ENCODE measurements around the gene LINC01488.

LINC01488 gene

DNA sequence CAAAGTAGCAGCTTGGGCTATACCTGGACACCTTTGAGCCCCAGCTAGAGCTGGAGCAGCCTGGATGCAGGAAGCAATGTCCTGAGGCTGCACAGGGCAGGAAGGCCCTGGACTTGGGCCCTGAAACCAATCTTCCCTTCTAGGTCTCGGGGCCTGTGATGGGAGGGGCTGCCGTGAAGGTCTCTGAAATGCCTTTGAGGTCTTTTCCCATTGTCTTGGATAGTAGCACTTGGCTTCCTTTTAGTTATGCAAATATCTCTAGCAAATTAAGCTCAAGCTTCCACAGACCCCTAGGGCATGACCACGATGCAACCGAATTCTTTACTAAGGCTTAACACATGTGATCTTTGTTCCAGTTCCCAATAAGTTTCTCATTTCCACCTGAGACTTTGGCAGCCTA is 40.0 kb downstream of the LINC01488 start:
- peak; percentile 94 for DNase-seq (ENCODE audit: low read depth, low spot score)
- H3K9me3 ChIP-seq (ENCODE audit: insufficient read depth, low read length) = peaks cover 26% of the 10 kb centered on the region; the same call in 1 of the 2 replicates
- peaks cover 12% of the 10 kb centered on the region for H3K4me1 ChIP-seq (ENCODE audit: insufficient read depth, insufficient read length)
- no peak for TF ChIP-seq YY1 (IDR thresholded peaks at IDR 0.05; ENCODE audit: insufficient read depth, insufficient read length)
- no peak for TF ChIP-seq SUZ12 (IDR thresholded peaks at IDR 0.05; ENCODE audit: extremely low read depth, insufficient read depth, insufficient read length)
- no peak for TF ChIP-seq ZNF274 (IDR thresholded peaks at IDR 0.05; ENCODE audit: low read depth, low read length)
- no peak overlapping the region for H3K4me3 ChIP-seq (ENCODE audit: insufficient read length, low read depth)
- H3K36me3 ChIP-seq (ENCODE audit: insufficient read depth, insufficient read length, low read length) = no peaks in the 10 kb centered on the region
- H3K27me3 ChIP-seq (ENCODE audit: insufficient read depth, insufficient read length) = no peaks in the 10 kb centered on the region
- H3K9ac ChIP-seq (ENCODE audit: insufficient read length, low read depth) = peak overlapping the region; percentile 37

- no peak for TF ChIP-seq SUZ12 (IDR thresholded peaks at IDR 0.05; ENCODE audit: extremely low read depth, insufficient read depth, insufficient read length)
- no peak for TF ChIP-seq YY1 (IDR thresholded peaks at IDR 0.05; ENCODE audit: insufficient read depth, insufficient read length)
- no peak for TF ChIP-seq ZNF274 (IDR thresholded peaks at IDR 0.05; ENCODE audit: low read depth, low read length)
- no peaks in the 10 kb centered on the region for H3K36me3 ChIP-seq (ENCODE audit: insufficient read depth, insufficient read length, low read length)
These were observed 42.0 kb downstream of the LINC01488 start for GRCh38 chr11:69523453-69523852.

GRCh38 chr11:69524291-69524882 is 42.9 kb downstream of the LINC01488 start:
- TF ChIP-seq ZNF274 (IDR thresholded peaks at IDR 0.05; ENCODE audit: low read depth, low read length) (no peak), SUZ12 (IDR thresholded peaks at IDR 0.05; ENCODE audit: extremely low read depth, insufficient read depth, insufficient read length) (no peak), YY1 (IDR thresholded peaks at IDR 0.05; ENCODE audit: insufficient read depth, insufficient read length) (no peak)
- no peaks in the 10 kb centered on the region for H3K27me3 ChIP-seq (ENCODE audit: insufficient read depth, insufficient read length)
- H3K9me3 ChIP-seq (ENCODE audit: insufficient read depth, low read length) = peaks cover 2% of the 10 kb centered on the region; the same call in 1 of the 2 replicates
- no peak overlapping the region for H3K9ac ChIP-seq (ENCODE audit: insufficient read length, low read depth)
- peaks cover 12% of the 10 kb centered on the region for H3K4me1 ChIP-seq (ENCODE audit: insufficient read depth, insufficient read length)
- H3K36me3 ChIP-seq (ENCODE audit: insufficient read depth, insufficient read length, low read length) = no peaks in the 10 kb centered on the region
- no peak overlapping the region for H3K4me3 ChIP-seq (ENCODE audit: insufficient read length, low read depth)
- DNase-seq (ENCODE audit: low read depth, low spot score) = no peak

More at GRCh38 chr11:69523453-69523852, 42.0 kb downstream of the LINC01488 start:
- Histone ChIP-seq H3K9me3 (ENCODE audit: insufficient read depth, low read length) (peaks cover 11% of the 10 kb centered on the region; the same call in 1 of the 2 replicates), H3K4me1 (ENCODE audit: insufficient read depth, insufficient read length) (peaks cover 12% of the 10 kb centered on the region), H3K4me3 (ENCODE audit: insufficient read length, low read depth) (no peak overlapping the region), H3K27me3 (ENCODE audit: insufficient read depth, insufficient read length) (no peaks in the 10 kb centered on the region), H3K9ac (ENCODE audit: insufficient read length, low read depth) (no peak overlapping the region)
- DNase-seq (ENCODE audit: low read depth, low spot score) = no peak

GRCh38 chr11:69524991-69525411 is 43.5 kb downstream of the LINC01488 start:
- H3K9ac ChIP-seq (ENCODE audit: insufficient read length, low read depth) = no peak overlapping the region
- H3K4me1 ChIP-seq (ENCODE audit: insufficient read depth, insufficient read length) = peaks cover 15% of the 10 kb centered on the region
- no peaks in the 10 kb centered on the region for H3K9me3 ChIP-seq (ENCODE audit: insufficient read depth, low read length)
- no peaks in the 10 kb centered on the region for H3K36me3 ChIP-seq (ENCODE audit: insufficient read depth, insufficient read length, low read length)
- no peaks in the 10 kb centered on the region for H3K27me3 ChIP-seq (ENCODE audit: insufficient read depth, insufficient read length)
- no peak for DNase-seq (ENCODE audit: low read depth, low spot score)
- H3K4me3 ChIP-seq (ENCODE audit: insufficient read length, low read depth) = no peak overlapping the region
- TF ChIP-seq YY1 (IDR thresholded peaks at IDR 0.05; ENCODE audit: insufficient read depth, insufficient read length) = no peak
- TF ChIP-seq SUZ12 (IDR thresholded peaks at IDR 0.05; ENCODE audit: extremely low read depth, insufficient read depth, insufficient read length) = no peak
- TF ChIP-seq ZNF274 (IDR thresholded peaks at IDR 0.05; ENCODE audit: low read depth, low read length) = no peak

- no peak overlapping the region for H3K4me3 ChIP-seq (ENCODE audit: insufficient read length, low read depth)
- no peak overlapping the region for H3K9ac ChIP-seq (ENCODE audit: insufficient read length, low read depth)
- H3K4me1 ChIP-seq (ENCODE audit: insufficient read depth, insufficient read length) = peaks cover 15% of the 10 kb centered on the region
- no peaks in the 10 kb centered on the region for H3K9me3 ChIP-seq (ENCODE audit: insufficient read depth, low read length)
- no peak for TF ChIP-seq SUZ12 (IDR thresholded peaks at IDR 0.05; ENCODE audit: extremely low read depth, insufficient read depth, insufficient read length)
- TF ChIP-seq ZNF274 (IDR thresholded peaks at IDR 0.05; ENCODE audit: low read depth, low read length) = no peak
- no peak for TF ChIP-seq YY1 (IDR thresholded peaks at IDR 0.05; ENCODE audit: insufficient read depth, insufficient read length)
- H3K27me3 ChIP-seq (ENCODE audit: insufficient read depth, insufficient read length) = no peaks in the 10 kb centered on the region
- no peak for DNase-seq (ENCODE audit: low read depth, low spot score)
- no peaks in the 10 kb centered on the region for H3K36me3 ChIP-seq (ENCODE audit: insufficient read depth, insufficient read length, low read length)
These were observed 44.3 kb downstream of the LINC01488 start for GRCh38 chr11:69525516-69526452.

DNA sequence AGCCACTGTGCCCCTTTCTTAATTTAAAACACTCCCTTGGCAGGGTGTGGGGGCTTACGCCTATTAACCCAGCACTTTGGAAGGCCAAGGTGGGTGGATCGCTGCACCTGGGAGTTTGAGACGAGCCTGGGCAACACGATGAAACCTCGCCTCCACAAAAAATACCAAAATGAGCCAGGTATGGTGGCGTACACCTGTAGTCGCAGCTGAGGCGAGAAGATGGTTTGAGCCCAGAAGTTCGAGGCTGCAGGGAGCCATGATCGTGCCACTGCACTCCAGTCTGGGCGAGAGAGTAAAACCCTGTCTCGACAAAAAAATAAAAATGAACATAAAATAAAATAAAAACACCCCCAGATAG is 45.0 kb downstream of the LINC01488 start:
- no peak for DNase-seq (ENCODE audit: low read depth, low spot score)
- Histone ChIP-seq H3K4me1 (ENCODE audit: insufficient read depth, insufficient read length) (peaks cover 15% of the 10 kb centered on the region), H3K9ac (ENCODE audit: insufficient read length, low read depth) (no peak overlapping the region), H3K36me3 (ENCODE audit: insufficient read depth, insufficient read length, low read length) (no peaks in the 10 kb centered on the region), H3K4me3 (ENCODE audit: insufficient read length, low read depth) (no peak overlapping the region), H3K9me3 (ENCODE audit: insufficient read depth, low read length) (no peaks in the 10 kb centered on the region), H3K27me3 (ENCODE audit: insufficient read depth, insufficient read length) (no peaks in the 10 kb centered on the region)
- TF ChIP-seq YY1 (IDR thresholded peaks at IDR 0.05; ENCODE audit: insufficient read depth, insufficient read length) = no peak
- TF ChIP-seq SUZ12 (IDR thresholded peaks at IDR 0.05; ENCODE audit: extremely low read depth, insufficient read depth, insufficient read length) = no peak
- no peak for TF ChIP-seq ZNF274 (IDR thresholded peaks at IDR 0.05; ENCODE audit: low read depth, low read length)

GRCh38 chr11:69529001-69529400 is 47.5 kb downstream of the LINC01488 start:
- H3K36me3 ChIP-seq (ENCODE audit: insufficient read depth, insufficient read length, low read length) = no peaks in the 10 kb centered on the region
- peaks cover 9% of the 10 kb centered on the region for H3K4me1 ChIP-seq (ENCODE audit: insufficient read depth, insufficient read length)
- H3K9ac ChIP-seq (ENCODE audit: insufficient read length, low read depth) = no peak overlapping the region
- TF ChIP-seq SUZ12 (IDR thresholded peaks at IDR 0.05; ENCODE audit: extremely low read depth, insufficient read depth, insufficient read length) (no peak), YY1 (IDR thresholded peaks at IDR 0.05; ENCODE audit: insufficient read depth, insufficient read length) (no peak), ZNF274 (IDR thresholded peaks at IDR 0.05; ENCODE audit: low read depth, low read length) (no peak)
- H3K9me3 ChIP-seq (ENCODE audit: insufficient read depth, low read length) = no peaks in the 10 kb centered on the region
- H3K27me3 ChIP-seq (ENCODE audit: insufficient read depth, insufficient read length) = no peaks in the 10 kb centered on the region
- DNase-seq (ENCODE audit: low read depth, low spot score) = no peak
- H3K4me3 ChIP-seq (ENCODE audit: insufficient read length, low read depth) = no peak overlapping the region
